ENCODE results near the gene APOL6.
A peak's percentile ranks its signal among the peaks of the same experiment; 100 is the strongest.

The APOL6 gene

GRCh38 chr22:35648066-35649025 is at the start of gene APOL6:
APOL6 (plus strand) TSS chr22:35648446; CDS start chr22:35656426, 7,980 bp downstream.
- peak; percentile 35 for DNase-seq

GRCh38 chr22:35599364-35599763 is 48.9 kb upstream of the APOL6 start:
- no peak for DNase-seq

DNA sequence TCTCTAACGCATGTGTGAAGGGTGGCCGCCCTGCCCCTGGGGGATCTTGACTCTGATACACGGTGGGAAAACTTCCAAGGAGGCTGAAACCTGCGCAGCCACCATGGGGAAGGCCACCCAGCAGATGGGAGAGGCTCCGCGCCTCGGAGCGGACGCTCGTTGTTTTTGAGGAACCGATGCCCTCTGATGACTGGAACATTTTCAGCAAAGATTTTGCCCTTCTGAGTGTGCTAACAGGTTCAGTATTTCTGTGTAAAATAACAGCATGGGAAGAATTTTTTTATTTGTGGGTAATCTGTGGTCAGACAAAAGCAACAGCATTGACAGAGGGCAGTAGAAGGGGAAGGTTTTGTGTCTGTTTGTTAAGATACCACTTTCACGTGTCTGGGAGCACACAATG is 47.8 kb upstream of the APOL6 start:
- DNase-seq, result no peak

DNA sequence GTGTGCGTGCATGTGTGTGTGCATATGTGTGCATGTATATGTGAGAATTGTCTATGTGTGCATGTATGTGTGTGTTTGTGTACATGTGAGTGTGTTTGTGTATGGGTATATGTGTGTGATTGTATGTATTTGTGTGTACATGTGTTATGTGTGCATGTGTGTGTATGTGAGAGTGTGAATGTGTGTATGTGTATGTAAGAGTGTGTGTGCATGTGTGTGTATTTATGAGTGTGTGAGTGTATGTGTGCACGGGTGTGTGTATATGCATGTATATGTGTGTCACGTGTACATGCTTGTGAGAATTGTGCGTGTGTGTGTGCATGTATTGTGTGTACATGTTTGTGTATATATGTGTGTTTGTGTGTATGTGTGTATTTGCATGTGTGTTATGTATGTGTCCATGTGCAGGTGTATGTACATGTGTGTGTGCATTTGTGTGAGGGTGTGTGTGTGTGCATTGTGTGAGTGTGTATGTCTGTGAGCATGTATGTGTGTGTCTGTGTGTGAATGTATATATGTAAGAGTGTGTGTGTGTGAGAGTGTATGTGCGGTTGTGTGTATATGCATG is 47.1 kb upstream of the APOL6 start:
- DNase-seq, result no peak

DNA sequence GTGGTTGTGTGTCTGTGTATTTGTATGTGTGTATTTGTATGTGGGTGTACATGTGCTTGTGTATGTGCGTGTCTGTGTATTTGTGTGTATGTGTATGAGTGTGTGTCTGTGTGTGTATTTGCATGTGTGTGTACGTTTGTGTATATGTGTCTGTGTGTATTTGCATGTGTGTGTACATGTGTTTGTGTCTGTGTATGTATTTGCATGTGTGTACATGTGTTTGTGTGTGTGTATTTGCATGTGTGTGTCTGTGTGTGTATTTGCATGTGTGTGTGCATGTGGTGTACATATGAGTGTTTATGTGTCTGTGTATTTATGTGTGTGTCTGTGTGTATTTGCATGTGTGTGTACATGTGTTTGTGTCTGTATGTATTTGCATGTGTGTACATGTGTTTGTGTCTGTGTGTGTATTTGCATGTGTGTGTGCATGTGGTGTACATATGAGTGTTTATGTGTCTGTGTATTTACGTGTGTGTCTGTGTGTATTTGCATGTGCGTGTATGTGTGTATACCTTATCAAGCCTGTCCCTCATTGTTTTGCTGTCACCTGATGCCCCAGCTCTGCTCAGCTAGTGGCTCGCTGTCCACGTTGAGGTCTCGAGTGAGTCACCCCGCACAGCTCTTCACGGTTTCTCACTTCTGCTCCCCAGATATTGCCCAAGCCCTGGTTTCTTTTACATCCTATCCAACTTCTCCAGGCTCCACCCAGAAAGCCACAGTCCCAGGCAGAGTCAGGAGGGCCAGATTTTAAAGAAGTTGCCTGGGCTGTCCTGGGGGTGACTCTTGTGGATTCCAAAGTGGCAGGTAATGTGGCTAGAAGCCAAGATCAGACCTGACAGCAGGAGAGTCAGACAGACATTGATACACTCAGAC is 46.3 kb upstream of the APOL6 start:
- DNase-seq, result no peak

DNA sequence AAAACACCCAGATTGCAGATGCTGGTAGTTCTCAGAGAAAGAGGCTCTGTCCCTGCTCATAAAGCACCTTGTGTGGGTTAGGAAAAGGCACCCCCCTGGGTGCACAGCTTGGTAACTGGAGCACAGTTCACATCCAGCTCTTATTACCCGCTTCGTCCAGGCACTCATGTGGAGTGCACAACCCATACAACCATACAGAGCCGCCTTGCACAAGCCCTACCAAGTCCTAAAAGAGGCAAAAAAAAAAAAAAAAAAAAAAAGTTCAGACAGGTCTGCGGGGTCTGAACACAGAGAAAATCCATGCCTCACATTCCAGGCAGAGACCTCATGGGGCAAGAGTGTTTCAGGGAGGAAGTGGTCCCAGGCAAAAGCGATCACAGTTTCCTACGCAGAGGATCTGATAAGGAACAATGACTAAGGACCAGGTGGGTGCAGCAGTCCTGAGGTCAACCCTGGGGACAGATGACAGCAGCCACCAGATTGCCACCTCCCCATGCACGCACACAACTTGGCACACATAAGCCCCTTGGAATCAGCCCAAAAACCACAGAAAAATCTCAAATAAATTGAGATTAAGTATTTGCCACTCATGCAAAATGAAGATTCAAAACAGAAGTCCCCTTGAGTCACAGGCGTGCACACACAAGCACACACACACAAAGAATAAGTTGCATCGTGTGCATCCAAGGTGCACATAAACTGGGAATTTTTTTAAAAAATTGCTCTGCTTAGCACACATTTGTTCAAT is 43.5 kb upstream of the APOL6 start:
- DNase-seq, result no peak

- DNase-seq, result no peak
Measured at GRCh38 chr22:35605369-35605680, 42.9 kb upstream of the APOL6 start.

- DNase-seq, result no peak
Measured at GRCh38 chr22:35605851-35606481, 42.3 kb upstream of the APOL6 start.

DNA sequence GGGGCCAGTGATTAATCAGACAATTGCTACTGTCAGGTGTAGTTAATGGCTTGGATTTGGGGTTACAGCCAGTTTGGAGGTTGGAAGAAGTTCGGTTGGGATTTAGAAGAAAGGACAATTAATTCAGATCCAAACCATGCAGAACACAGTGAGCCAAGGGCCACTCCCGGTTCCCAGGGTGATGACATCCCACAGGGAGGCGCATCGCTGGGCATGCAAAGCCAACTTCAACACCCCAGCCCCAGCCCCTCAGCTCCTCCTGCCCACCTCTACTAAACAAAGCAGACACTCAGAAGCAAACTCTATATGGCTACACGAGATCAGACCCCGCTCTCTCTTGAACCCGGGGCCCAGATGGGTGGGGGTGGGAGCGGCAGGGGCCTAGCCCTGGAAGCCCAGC is 41.3 kb upstream of the APOL6 start:
- no peak for DNase-seq

- DNase-seq, result no peak
Measured at GRCh38 chr22:35608088-35608487, 40.2 kb upstream of the APOL6 start.

- no peak for DNase-seq
Measured at GRCh38 chr22:35609261-35609660, 39.0 kb upstream of the APOL6 start.

DNA sequence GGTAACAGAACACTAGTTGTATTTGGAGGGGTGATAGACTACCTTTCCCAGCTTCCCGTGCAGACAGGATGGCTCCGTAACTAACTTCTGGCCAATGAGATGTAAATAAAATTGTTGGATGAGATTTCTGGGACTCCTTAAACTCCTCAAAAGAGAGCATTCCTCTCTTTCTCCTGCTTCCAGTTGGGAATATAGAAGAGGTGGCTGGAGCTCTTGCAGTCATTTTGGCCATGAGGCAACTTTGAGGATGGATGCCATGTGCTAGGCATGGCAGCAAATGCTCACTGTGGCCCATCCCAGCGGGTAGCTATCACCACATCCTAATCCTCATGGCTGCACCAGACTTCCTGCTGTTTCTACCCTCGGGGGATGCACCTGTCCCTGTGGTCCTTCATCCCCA is 38.5 kb upstream of the APOL6 start:
- no peak for DNase-seq

GRCh38 chr22:35610741-35611140 is 37.5 kb upstream of the APOL6 start:
- DNase-seq, result no peak

GRCh38 chr22:35611200-35611890 is 36.9 kb upstream of the APOL6 start:
- no peak for DNase-seq

GRCh38 chr22:35611891-35612576 is 36.2 kb upstream of the APOL6 start:
- DNase-seq, result no peak

DNA sequence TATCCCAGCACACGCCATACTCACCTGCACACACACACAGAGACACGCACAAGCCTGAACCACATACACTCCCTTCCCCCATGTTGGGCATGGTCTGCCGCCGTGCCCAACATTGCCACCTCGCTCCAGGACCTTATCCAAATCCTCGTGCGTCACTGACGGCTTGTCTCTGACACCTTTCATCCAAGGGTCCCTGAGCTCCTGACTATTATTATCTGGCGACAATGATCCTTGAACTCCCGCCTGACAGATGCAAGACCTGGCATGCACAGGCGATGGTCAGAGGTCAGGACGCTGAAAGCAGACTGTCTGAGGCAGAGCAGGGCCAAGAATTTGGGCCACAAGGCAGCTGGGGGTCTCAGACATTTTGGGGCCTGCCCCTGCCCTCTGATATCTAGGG is 35.3 kb upstream of the APOL6 start:
- no peak for DNase-seq

DNA sequence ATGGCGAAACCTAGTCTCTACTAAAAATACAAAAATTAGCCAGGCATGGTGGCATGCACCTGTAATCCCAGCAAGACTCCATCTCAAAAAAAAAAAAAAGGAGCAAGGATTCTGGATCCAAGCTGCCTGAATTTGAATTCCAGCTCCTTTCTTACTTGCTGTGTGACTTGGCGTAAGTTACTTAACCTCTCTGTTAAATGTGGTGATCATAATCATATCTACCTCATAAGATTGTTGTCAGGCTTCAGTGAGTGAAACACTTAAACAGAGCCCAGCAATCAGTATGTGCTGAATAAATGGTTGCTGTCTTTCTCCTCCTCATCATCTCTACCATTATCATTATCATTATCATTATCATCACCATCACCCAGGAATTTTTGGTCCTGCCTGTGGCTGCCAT is 33.8 kb upstream of the APOL6 start:
- no peak for DNase-seq

GRCh38 chr22:35615156-35615555 is 33.1 kb upstream of the APOL6 start:
- no peak for DNase-seq

GRCh38 chr22:35616043-35616442 is 32.2 kb upstream of the APOL6 start:
- DNase-seq, result no peak

- no peak for DNase-seq
Measured at GRCh38 chr22:35617137-35617755, 31.0 kb upstream of the APOL6 start, which contains the start of gene MB. MB (minus strand) TSS chr22:35617329; CDS start chr22:35617257, 72 bp downstream.
